Measurements from ENCODE around the gene SP3. TPM values are rescaled to one million over a fixed set of nuclear protein-coding genes. Genes with fewer than 3 reads are reported as not detected.

SP3 gene
- total RNA-seq, 3 donors from 2014 or later, result 104 to 174 (median 134) TPM

- no peak for DNase-seq (ENCODE audit: low spot score in 2 of 2)
- no peak for TF ChIP-seq POLR2AphosphoS5 (IDR thresholded peaks at IDR 0.05)
- no peak for TF ChIP-seq CTCF (IDR thresholded peaks at IDR 0.05)
- TF ChIP-seq POLR2A (IDR thresholded peaks at IDR 0.05), result no peak
- no peaks in the 10 kb centered on the region for H3K9me3 ChIP-seq
- H3K27ac ChIP-seq, result no peak overlapping the region
- no peak overlapping the region for H3K4me3 ChIP-seq
- H3K27me3 ChIP-seq, result no peaks in the 10 kb centered on the region
- intact Hi-C loops (cut with DNase I; ENCODE audit: low total_unique reads), result no loop called here
- H3K4me1 ChIP-seq, result no peaks in the 10 kb centered on the region
- H3K36me3 ChIP-seq, result no peaks in the 10 kb centered on the region
Observed at GRCh38 chr2:173942861-173943523, 22.2 kb downstream of the SP3 start.

GRCh38 chr2:173941567-173941966, 23.6 kb downstream of the SP3 start:
- Histone ChIP-seq H3K27ac (no peak overlapping the region), H3K4me1 (peaks cover 0 to 7% of the 10 kb centered on the region in 2 donors), H3K36me3 (no peaks in the 10 kb centered on the region), H3K4me3 (no peak overlapping the region), H3K27me3 (no peaks in the 10 kb centered on the region), H3K9me3 (no peaks in the 10 kb centered on the region)
- TF ChIP-seq POLR2AphosphoS5 (IDR thresholded peaks at IDR 0.05), result no peak
- intact Hi-C loops (cut with DNase I; ENCODE audit: low total_unique reads), result no loop called here
- DNase-seq (ENCODE audit: low spot score in 2 of 2), result no peak

GRCh38 chr2:173940208-173941020, 24.8 kb downstream of the SP3 start:
- Histone ChIP-seq H3K27me3 (no peaks in the 10 kb centered on the region), H3K9me3 (no peaks in the 10 kb centered on the region), H3K27ac (no peak overlapping the region), H3K36me3 (no peaks in the 10 kb centered on the region), H3K4me3 (no peak overlapping the region), H3K4me1 (peaks cover 0 to 11% of the 10 kb centered on the region in 2 donors)
- DNase-seq (ENCODE audit: low spot score in 2 of 2), result no peak
- TF ChIP-seq POLR2A (IDR thresholded peaks at IDR 0.05), result no peak
- no peak for TF ChIP-seq CTCF (IDR thresholded peaks at IDR 0.05)
- no peak for TF ChIP-seq POLR2AphosphoS5 (IDR thresholded peaks at IDR 0.05)
- intact Hi-C loops (cut with DNase I; ENCODE audit: low total_unique reads), result no loop called here

GRCh38 chr2:173938700-173939384, 26.3 kb downstream of the SP3 start:
- no peak for DNase-seq (ENCODE audit: low spot score in 2 of 2)
- intact Hi-C loops (cut with DNase I; ENCODE audit: low total_unique reads), result no loop called here
- Histone ChIP-seq H3K9me3 (no peaks in the 10 kb centered on the region), H3K27me3 (no peaks in the 10 kb centered on the region), H3K4me3 (no peak overlapping the region), H3K4me1 (peaks cover 0 to 11% of the 10 kb centered on the region in 2 donors), H3K36me3 (no peaks in the 10 kb centered on the region), H3K27ac (no peak overlapping the region)
- TF ChIP-seq CTCF (IDR thresholded peaks at IDR 0.05) (no peak), POLR2AphosphoS5 (IDR thresholded peaks at IDR 0.05) (no peak), POLR2A (IDR thresholded peaks at IDR 0.05) (no peak)

- Histone ChIP-seq H3K27ac (peak overlapping the region in 1 of 2 donors; percentile 36), H3K36me3 (no peaks in the 10 kb centered on the region), H3K4me3 (no peak overlapping the region), H3K27me3 (no peaks in the 10 kb centered on the region), H3K9me3 (no peaks in the 10 kb centered on the region), H3K4me1 (peaks cover 0 to 11% of the 10 kb centered on the region in 2 donors)
- TF ChIP-seq POLR2A (IDR thresholded peaks at IDR 0.05), result no peak
- DNase-seq (ENCODE audit: low spot score in 2 of 2), result no peak
- intact Hi-C loops (cut with DNase I; ENCODE audit: low total_unique reads), result no loop called here
Observed at GRCh38 chr2:173935305-173935704, 29.9 kb downstream of the SP3 start.

- TF ChIP-seq POLR2AphosphoS5 (IDR thresholded peaks at IDR 0.05) (no peak), POLR2A (IDR thresholded peaks at IDR 0.05) (no peak), CTCF (IDR thresholded peaks at IDR 0.05) (no peak)
- Histone ChIP-seq H3K4me1 (peaks cover 0 to 11% of the 10 kb centered on the region in 2 donors), H3K27ac (no peak overlapping the region), H3K27me3 (no peaks in the 10 kb centered on the region), H3K36me3 (no peaks in the 10 kb centered on the region), H3K9me3 (no peaks in the 10 kb centered on the region), H3K4me3 (no peak overlapping the region)
- no peak for DNase-seq (ENCODE audit: low spot score in 2 of 2)
- intact Hi-C loops (cut with DNase I; ENCODE audit: low total_unique reads), result no loop called here
Observed at GRCh38 chr2:173934895-173935294, 30.3 kb downstream of the SP3 start.
